LNCAP (cell line): Measurements from ENCODE around the gene ADAM33.

ENCODE experiments used
- TF ChIP-seq, protein P1 (sequence below): fragments of 450-650 bp; IDR thresholded peaks from 2 replicates; pipeline ENCODE4 v1.5.1; 2017; ENCODE audit warnings: mild to moderate bottlenecking

The ADAM33 gene

DNA sequence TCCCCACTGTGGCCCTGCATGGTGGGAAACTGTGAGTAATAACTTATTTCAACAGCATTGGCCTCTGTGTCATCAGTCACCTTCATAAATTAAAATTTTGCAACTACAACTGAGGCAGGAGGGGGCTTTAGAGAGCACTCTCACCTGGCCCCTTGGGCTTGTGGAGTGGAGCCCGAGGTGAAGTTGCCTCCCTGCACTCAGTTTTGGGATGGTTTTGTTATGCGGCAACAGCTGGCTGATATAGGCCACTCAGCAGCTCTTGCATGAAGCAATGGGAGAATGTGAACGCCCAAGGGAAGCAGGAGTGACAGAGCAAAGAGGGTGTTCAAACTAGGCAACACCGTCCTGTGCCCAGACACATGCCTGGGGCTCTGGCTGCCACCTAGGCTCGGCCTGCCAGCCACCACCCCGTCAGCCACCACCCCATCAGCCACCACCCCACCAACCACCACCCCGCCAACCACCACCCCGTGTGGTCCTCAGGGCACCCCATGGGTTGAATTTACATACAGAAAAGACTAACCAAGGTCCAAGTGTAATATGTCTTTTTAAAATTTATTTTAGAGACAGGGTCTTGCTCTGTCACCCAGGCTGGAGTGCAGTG is 14.3 kb downstream of the ADAM33 start:
- TF ChIP-seq, protein P1, sequence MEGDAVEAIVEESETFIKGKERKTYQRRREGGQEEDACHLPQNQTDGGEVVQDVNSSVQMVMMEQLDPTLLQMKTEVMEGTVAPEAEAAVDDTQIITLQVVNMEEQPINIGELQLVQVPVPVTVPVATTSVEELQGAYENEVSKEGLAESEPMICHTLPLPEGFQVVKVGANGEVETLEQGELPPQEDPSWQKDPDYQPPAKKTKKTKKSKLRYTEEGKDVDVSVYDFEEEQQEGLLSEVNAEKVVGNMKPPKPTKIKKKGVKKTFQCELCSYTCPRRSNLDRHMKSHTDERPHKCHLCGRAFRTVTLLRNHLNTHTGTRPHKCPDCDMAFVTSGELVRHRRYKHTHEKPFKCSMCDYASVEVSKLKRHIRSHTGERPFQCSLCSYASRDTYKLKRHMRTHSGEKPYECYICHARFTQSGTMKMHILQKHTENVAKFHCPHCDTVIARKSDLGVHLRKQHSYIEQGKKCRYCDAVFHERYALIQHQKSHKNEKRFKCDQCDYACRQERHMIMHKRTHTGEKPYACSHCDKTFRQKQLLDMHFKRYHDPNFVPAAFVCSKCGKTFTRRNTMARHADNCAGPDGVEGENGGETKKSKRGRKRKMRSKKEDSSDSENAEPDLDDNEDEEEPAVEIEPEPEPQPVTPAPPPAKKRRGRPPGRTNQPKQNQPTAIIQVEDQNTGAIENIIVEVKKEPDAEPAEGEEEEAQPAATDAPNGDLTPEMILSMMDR: no peak

DNA sequence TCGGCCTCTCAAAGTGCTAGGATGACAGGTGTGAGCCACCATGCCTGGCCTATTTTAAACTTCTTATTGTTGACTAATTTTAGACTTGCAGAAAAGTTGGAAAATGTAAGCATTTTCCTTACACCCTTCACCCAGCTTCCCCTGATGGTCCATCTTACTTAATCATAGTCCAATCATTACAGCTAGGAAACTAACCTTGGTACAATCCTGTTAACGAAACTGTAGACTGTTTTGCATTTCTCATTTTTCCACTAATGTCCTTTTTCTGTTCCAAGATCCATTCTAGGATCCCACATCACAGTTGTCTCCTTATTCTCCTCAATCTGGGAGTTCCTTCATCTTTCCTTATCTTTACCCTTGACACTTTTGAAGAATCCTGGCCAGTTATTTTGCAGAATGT is 18.0 kb downstream of the ADAM33 start:
- TF ChIP-seq, protein P1: no peak

DNA sequence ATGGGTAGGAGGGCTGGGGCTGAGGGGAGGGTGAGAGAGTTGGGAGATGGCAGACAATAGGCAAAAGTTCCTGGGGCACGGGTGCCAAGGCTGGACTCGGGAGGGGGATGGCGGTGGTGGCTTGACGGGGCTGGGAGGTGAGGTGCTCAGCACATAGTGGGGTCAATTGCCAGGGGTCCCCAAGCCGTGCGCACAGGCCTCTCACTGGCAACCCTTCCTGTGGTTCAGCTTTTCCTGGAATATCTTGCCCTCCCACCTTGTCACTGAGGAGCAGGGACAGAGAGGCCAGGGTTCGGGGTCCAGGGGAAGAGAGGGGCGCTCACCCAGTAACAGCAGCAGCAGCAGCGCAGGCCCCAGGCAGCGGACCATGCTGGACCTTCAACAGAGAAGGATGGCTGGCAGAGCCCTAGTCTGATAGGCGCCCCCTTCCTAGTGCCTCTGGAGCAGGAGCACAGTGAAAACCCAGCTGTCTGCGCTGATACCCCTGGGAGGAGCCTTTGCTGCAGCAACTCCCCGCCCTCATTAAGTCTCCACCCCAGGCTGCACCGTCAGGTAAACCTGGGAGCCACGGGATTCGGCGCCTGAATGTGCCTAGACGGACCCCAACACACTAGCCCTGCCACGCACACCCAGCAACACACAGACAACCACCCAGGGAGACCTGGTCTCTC is 18.6 kb downstream of the ADAM33 start, which contains the start of gene GFRA4:
Gene GFRA4, minus strand, starts transcription at position 369 of the 671 bp plus-strand sequence. Its CDS starts 0 bp downstream, at position 369.
- TF ChIP-seq, protein P1: no peak

DNA sequence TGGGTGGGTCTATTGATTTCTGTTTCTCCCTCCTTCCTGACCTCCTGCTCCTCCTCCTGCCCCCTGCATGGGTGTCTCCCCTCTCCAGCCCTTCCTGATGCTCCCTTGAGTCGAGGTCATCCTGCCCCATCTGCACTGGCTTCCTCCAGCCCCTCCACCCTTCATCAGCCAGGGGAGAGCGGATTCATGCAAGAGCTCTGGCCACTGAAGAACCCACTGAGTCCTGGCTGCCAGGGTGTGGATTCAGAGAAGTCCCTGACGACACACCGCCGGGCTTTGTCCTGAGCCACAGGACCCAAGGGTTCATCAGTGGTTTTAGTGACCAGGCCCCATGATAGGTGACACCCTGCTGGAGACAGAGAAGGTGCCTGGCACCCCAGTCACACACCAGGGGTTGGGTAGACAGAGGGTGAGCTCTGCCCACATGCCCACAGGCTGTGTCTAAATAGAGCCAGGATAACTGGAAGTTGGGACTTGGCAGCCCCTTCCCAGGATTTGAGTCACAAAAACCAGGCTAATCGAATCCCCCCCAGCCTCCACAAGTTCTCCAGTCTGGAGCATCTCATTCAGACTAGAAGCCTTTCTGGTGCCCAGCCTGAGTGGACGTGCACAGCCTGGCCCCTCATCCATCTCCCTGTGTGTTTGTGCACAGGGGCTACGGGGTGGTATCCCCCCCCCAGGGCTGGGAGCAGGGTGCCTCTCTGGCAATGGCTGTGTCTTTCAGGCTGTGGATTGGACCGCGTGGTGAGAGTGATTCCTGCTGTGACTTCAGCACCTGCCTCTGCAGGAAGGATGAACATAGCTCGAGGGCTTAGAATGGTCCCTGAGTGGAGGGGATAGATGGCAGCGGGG is 19.8 kb downstream of the ADAM33 start:
- TF ChIP-seq, protein P1: no peak

DNA sequence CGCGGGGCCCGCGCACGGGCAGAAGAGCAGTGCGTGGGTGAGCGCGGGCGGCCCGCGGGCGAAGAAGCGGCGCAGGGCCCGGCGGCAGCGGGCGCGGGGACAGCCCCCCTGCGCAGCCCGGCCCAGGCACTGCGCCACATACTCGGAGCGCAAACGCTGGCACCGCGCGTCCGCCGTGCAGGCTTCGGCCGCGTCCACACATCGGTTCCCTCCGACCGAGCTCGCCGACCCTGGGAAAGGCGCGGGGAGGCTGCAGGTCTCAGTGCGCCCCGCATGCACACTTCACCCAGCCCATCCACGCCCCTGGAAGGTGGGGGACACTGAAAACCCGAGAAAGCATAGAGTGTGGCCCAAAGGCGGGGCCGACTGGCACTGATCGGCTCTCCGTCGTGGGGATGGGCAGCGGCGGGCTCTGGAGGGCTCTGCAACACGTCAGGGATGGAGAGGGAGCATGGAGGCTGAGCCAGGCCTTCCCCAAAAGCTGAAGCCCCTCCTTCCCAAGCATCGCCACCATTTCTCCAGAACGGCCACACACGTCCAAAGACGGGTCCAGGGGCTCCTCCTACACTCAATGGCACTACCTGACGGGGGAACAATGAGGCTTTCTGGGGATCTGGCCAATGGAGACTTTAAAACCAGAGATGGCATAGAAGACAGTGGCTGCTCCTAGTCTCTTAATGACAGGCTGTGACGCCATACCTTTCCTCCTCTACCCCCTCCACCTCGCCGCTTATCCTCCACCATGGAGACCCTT is 20.6 kb downstream of the ADAM33 start:
- TF ChIP-seq, protein P1: no peak

DNA sequence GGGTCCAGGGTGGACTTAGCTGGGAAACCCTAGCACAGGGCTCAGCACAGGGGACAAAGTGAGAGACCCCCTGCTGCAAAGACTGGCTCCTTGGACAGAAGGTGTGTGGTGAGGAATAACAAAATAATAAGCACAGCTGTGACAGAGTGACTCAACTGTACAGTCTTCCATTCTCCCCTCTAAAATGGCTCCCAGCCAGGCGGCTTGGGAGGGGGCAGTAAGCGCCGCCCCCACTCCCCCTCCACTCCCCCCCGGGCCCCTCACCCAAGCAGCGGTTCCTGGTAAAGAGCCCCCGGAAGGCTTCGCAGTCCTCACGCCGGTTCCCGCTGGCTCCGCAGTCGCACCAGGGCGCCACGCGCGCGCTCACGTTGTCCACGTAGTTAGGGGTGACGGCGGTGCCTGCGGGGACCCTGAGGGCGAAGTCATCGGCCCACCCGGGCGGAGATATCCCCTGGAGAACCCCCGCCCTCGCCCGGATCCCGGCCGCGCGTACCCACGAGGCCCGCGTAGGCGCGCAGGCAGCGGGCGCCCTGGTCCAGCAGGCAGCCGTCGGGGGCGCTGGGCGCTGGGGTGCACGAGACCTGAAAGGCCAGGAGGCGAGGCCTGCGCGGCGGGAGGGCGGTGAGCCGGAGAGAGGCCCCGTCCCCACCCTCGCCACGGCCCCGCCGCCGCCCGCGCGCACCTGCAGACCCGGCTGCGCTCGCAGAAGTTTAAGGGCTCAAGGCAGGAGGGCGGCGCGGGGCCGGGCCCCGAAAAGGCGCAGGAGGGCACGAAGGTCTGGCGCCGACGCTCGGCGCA is 21.3 kb downstream of the ADAM33 start:
- TF ChIP-seq, protein P1: no peak
